Aorta (tissue), 5 donors: ENCODE results near the gene SLC12A7. TPM values are rescaled to one million over a fixed set of nuclear protein-coding genes. Genes with fewer than 3 reads are reported as not detected.

ENCODE experiments used
- ATAC-seq: fragments of 200-7000 bp; cut with Tn5 transposase; one replicate; pipeline ENCODE4 v1.9.1; 2022; ENCODE audit warnings: moderate library complexity; ENCODE audit not compliant: low FRiP score
- DNase-seq, 2 donors: peaks; one replicate each; pipeline ENCODE4 v3.0.0-alpha.2; 2020
- H3K27ac ChIP-seq, 2 donors: one replicate each; pipeline ENCODE4 v1.5.1; 2013; ENCODE audit warnings: low read length in 2 of 2, mild to moderate bottlenecking in 2 of 2, moderate library complexity in 2 of 2, control low read depth in 1 of 2, inconsistent platforms in 1 of 2, low read depth in 1 of 2
- H3K27me3 ChIP-seq, 2 donors: one replicate each; pipeline ENCODE4 v1.6.1; 2013; ENCODE audit warnings: control low read depth in 1 of 2, low read length in 1 of 2, mild to moderate bottlenecking in 1 of 2, moderate library complexity in 1 of 2; ENCODE audit not compliant: insufficient read depth in 2 of 2, control insufficient read depth in 1 of 2
- H3K36me3 ChIP-seq, 2 donors: one replicate each; pipeline ENCODE4 v1.6.1; 2013; ENCODE audit warnings: control low read depth in 1 of 2, low read length in 1 of 2, mild to moderate bottlenecking in 1 of 2; ENCODE audit not compliant: insufficient read depth in 2 of 2, control insufficient read depth in 1 of 2
- H3K4me1 ChIP-seq, 2 donors: one replicate each; pipeline ENCODE4 v1.6.1; 2013; ENCODE audit warnings: low read length in 2 of 2, control low read depth in 1 of 2, mild to moderate bottlenecking in 1 of 2, moderate library complexity in 1 of 2; ENCODE audit not compliant: insufficient read depth in 2 of 2, control insufficient read depth in 1 of 2
- H3K4me3 ChIP-seq, 2 donors: one replicate each; pipeline ENCODE4 v1.5.1; 2013; ENCODE audit warnings: low read length in 2 of 2, control low read depth in 1 of 2, mild to moderate bottlenecking in 1 of 2
- H3K9me3 ChIP-seq: one replicate; pipeline ENCODE4 v1.6.1; 2013; ENCODE audit warnings: mild to moderate bottlenecking, low read length; ENCODE audit not compliant: control insufficient read depth
- WGBS, 2 donors: extraction: QIAGEN DNeasy Blood & Tissue Kit; methylation state at CpG; one replicate each; pipeline ENCODE4 v1.1.7; 2013; 5-methylcytosine and 5-hydroxymethylcytosine counted together
- intact Hi-C, 2 donors: fragments of 100-400 bp; cut with DNase I; formaldehyde crosslinking; loops; one replicate each; pipeline versions ENCODE4 v1.14.2 to v1.15.0; 2022
- polyA plus RNA-seq, 2 donors: library from polyadenylated mRNA; stranded (reverse); fragments of 200-250 nt; gene quantifications; one replicate each; pipeline ENCODE4 v1.2.3, GENCODE V29; 2013
- total RNA-seq, 2 donors: library from RNA; stranded (reverse); fragmentation: NEBNext Ultra II Directional; extraction: Animal tissue kit (Norgen Biotek cat#: 25700); gene quantifications; one replicate each; pipeline ENCODE4 v1.2.1, GENCODE V29; 2021
- donor health status: healthy with polysubstance abuse.
- donor health status: Bipolar disorder and iron deficiency.
- donor health status: DM: no; HTN: no; CAD: no.
- donor health status: DM: no; HTN: no; CAD: no.
- donor health status: DM: yes; HTN: yes; CAD: no.

The SLC12A7 gene
- total and polyA plus RNA-seq, 4 donors, result 4.5 to 54.4 (median 19.3) TPM

DNA sequence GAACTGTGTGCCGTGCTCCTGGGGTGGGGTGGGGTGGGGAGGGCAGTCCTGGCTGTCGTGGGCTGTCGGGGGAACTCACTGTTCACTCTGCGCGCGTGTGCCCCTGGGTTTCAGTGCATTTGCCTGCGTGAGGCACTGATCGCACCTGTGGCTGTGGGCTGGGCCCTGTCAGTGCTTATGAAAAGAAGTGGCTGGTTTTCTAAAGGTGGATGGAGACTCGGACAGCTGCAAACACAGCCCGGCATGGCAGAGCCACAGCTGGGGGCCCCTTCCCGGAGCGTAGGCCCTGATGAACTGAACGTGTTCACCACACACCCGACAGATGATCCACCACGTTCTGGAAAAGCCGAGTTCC, 60.5 kb downstream of the SLC12A7 start:
- 92 to 93% methylated on average over 16 of the region's 16 CpGs for WGBS, 2 donors
- Histone ChIP-seq H3K27me3 (no peaks in the 10 kb centered on the region), H3K36me3 (peaks cover 0 to 2% of the 10 kb centered on the region in 2 donors), H3K27ac (no peak overlapping the region), H3K4me3 (no peak overlapping the region), H3K9me3 (no peaks in the 10 kb centered on the region), H3K4me1 (no peaks in the 10 kb centered on the region)
- no peak for ATAC-seq
- peak in 1 of 2 donors; percentile 28 for DNase-seq
- intact Hi-C loops, result no loop called here

DNA sequence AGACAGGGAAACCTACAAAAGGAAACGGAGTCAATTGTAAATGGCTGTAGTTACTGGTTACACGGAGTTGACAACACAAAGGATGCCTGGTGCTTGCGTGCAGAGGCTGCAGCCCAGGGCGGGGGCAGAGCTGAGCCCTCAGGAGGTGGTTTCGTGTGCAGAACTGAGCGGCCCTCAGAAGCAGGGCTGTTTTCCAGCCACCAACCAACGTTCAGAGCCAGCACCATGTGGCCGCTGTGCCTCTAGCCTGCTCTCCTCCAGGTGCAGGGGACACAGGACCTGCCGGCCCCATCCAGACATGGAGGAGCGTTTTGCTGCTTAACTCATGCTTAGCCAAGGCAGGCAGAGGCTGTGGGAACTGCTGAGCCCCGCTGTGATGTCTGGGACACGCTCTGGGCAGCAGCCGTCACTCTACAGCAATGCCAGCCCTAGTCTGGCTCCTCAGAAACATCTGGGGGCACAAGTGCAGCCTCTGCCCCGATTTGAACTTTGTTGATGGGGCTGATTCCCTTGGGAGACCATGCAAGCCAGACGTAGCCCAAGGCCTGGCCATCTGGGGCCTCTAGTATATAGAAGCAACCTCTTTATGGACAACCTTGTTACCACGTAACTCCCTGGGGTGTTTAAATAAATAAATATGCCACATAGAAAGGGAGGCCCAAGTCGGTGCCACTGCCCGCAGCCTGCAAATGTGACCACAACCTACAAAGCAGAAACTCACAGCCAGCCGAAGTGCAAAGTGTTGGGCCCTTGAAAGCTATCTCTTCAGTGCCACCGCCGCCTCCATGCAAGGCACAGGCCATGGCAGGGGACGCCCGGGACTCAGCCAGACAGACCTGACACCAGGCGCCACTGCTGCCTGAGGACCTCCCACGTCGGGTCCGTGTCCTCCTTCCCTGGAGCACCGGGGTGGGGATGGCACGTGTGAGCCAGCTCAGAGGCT, 61.2 kb downstream of the SLC12A7 start:
- DNase-seq, result peak in 1 of 2 donors; percentile 35
- H3K36me3 ChIP-seq, result peaks cover 0 to 2% of the 10 kb centered on the region in 2 donors
- no peaks in the 10 kb centered on the region for H3K27me3 ChIP-seq
- no peak overlapping the region for H3K27ac ChIP-seq
- 80 to 83% methylated on average over 28 to 29 of the region's 29 CpGs for WGBS, 2 donors
- H3K4me1 ChIP-seq, result no peaks in the 10 kb centered on the region
- no peaks in the 10 kb centered on the region for H3K9me3 ChIP-seq
- intact Hi-C loops, result no loop called here
- H3K4me3 ChIP-seq, result no peak overlapping the region
- ATAC-seq, result no peak

- Histone ChIP-seq H3K9me3 (no peaks in the 10 kb centered on the region), H3K27me3 (no peaks in the 10 kb centered on the region), H3K4me3 (no peak overlapping the region), H3K36me3 (no peaks in the 10 kb centered on the region), H3K27ac (no peak overlapping the region), H3K4me1 (no peaks in the 10 kb centered on the region)
- ATAC-seq, result no peak
- intact Hi-C loops, result no loop called here
- WGBS, 2 donors, result 86 to 88% methylated on average over 39 of the region's 39 CpGs
- DNase-seq, result peak; percentile 39 to 67
Measured at GRCh38 chr5:1048861-1049838, 62.7 kb downstream of the SLC12A7 start.

DNA sequence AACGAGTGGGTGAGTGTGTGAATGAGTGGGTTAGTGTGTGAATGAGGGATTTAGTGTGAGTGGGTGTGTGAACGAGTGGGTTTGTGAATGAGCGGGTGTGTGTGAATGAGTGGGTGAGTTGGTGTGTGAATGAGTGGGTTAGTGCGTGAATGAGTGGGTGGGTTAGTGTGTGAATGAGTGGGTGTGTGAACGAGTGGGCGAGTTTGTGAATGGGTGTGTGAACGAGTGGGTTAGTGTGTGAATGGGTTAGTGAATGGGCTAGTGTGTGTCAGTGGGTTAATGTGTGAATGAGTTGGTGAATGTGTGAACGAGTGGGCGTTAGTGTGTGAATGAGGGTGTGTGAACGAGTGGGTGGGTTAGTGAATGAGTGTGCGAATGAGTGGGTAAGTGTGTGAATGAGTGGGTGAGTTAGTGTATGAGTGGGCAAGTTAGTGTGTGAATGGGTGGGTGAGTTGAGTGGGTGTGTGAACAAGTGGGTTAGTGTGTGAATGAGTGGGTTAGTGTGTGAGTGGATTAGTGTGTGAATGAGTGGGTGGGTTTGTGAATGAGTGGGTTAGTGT, 63.6 kb downstream of the SLC12A7 start:
- peak in 1 of 2 donors; percentile 15 for DNase-seq
- Histone ChIP-seq H3K4me1 (no peaks in the 10 kb centered on the region), H3K4me3 (no peak overlapping the region), H3K36me3 (no peaks in the 10 kb centered on the region), H3K27ac (no peak overlapping the region), H3K27me3 (no peaks in the 10 kb centered on the region), H3K9me3 (no peaks in the 10 kb centered on the region)
- no peak for ATAC-seq
- 91 to 94% methylated on average over 11 of the region's 11 CpGs for WGBS, 2 donors
- intact Hi-C loops, result no loop called here

DNA sequence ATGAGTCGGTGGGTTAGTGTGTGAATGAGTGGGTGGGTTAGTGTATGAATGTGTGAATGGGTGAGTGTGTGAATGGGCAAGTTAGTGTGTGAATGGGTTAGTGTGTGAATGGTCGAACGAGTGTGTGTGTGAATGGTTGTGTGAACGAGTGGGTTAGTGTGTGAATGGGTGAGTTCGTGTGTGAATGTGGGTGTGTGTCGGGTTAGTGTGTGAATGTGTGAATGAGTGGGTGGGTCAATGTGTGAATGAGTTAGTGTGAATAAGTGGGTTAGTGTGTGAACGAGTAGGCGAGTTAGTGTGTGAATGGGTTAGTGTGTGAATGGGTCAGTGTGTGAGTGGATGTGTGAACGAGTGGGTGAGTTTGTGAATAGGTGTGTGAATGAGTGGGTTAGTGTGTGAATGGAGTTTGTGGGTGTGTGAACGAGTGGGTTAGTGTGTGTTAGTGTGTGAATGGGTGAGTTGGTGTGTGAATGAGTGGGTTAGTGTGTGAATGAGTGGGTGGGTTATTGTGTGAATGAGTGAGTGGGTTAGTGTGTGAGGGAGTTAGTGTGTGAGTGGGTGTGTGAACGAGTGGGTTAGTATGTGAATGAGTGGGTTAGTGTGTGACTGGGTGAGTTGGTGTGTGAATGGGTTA, 64.4 kb downstream of the SLC12A7 start:
- Histone ChIP-seq H3K27ac (no peak overlapping the region), H3K4me3 (no peak overlapping the region), H3K36me3 (no peaks in the 10 kb centered on the region), H3K27me3 (no peaks in the 10 kb centered on the region), H3K4me1 (no peaks in the 10 kb centered on the region), H3K9me3 (no peaks in the 10 kb centered on the region)
- 95% methylated on average over 11 of the region's 11 CpGs for whole genome bisulfite sequencing, 2 donors
- no peak for DNase-seq
- intact Hi-C loops, result no loop called here
- no peak for ATAC-seq

- H3K9me3 ChIP-seq, result no peaks in the 10 kb centered on the region
- peak in 1 of 2 donors; percentile 1 for DNase-seq
- no peak overlapping the region for H3K27ac ChIP-seq
- no peak for ATAC-seq
- WGBS, 2 donors, result 92 to 93% methylated on average over 9 of the region's 9 CpGs
- no peak overlapping the region for H3K4me3 ChIP-seq
- H3K4me1 ChIP-seq, result no peaks in the 10 kb centered on the region
- no peaks in the 10 kb centered on the region for H3K36me3 ChIP-seq
- intact Hi-C loops, result no loop called here
- no peaks in the 10 kb centered on the region for H3K27me3 ChIP-seq
Measured at GRCh38 chr5:1045960-1046560, 65.8 kb downstream of the SLC12A7 start.

GRCh38 chr5:1044117-1044516, 67.7 kb downstream of the SLC12A7 start:
- intact Hi-C loops, result no loop called here
- DNase-seq (peak in 1 of 2 donors; percentile 13), ATAC-seq (no peak)
- Histone ChIP-seq H3K27me3 (no peaks in the 10 kb centered on the region), H3K9me3 (no peaks in the 10 kb centered on the region), H3K36me3 (no peaks in the 10 kb centered on the region), H3K4me3 (no peak overlapping the region), H3K27ac (no peak overlapping the region), H3K4me1 (no peaks in the 10 kb centered on the region)
- 93% methylated on average over 5 of the region's 5 CpGs for WGBS, 2 donors

GRCh38 chr5:1043327-1043726, 68.5 kb downstream of the SLC12A7 start:
- no peaks in the 10 kb centered on the region for H3K9me3 ChIP-seq
- H3K36me3 ChIP-seq, result no peaks in the 10 kb centered on the region
- intact Hi-C loops, result no loop called here
- ATAC-seq (no peak), DNase-seq (peak in 1 of 2 donors; percentile 11)
- H3K4me3 ChIP-seq, result no peak overlapping the region
- WGBS, 2 donors, result 88 to 92% methylated on average over 7 of the region's 7 CpGs
- no peaks in the 10 kb centered on the region for H3K4me1 ChIP-seq
- H3K27me3 ChIP-seq, result no peaks in the 10 kb centered on the region
- no peak overlapping the region for H3K27ac ChIP-seq
